Measurements from ENCODE around the gene NCKAP1. TPM values are rescaled to one million over a fixed set of nuclear protein-coding genes. Genes with fewer than 3 reads are reported as not detected.

The NCKAP1 gene
- total RNA-seq, 1 experiment from 2014 or later: 112 TPM

GRCh38 chr2:182952741-182953450, 85.4 kb downstream of the NCKAP1 start:
- no peaks in the 10 kb centered on the region for H3K4me1 Mint-ChIP-seq
- H4K20me1 ChIP-seq (ENCODE audit: control insufficient read depth, insufficient read depth, insufficient read length): no peaks in the 10 kb centered on the region
- no peak overlapping the region for H2BK120ac ChIP-seq (ENCODE audit: low read depth, low read length, poor library complexity, severe bottlenecking)
- no peak overlapping the region for H3K4ac ChIP-seq (ENCODE audit: low read depth, low read length)
- H2AFZ ChIP-seq (ENCODE audit: low read length): no peak overlapping the region
- no peak overlapping the region for H3T11ph ChIP-seq (ENCODE audit: low read length)
- TF ChIP-seq CTCF (conservative IDR thresholded peaks at IDR 0.05): no peak
- H4K91ac ChIP-seq (ENCODE audit: insufficient read length, low read depth, low read length): no peak overlapping the region
- no peak overlapping the region for H3K27ac Mint-ChIP-seq
- no peak overlapping the region for H3K9ac ChIP-seq (ENCODE audit: extremely low read depth, insufficient read length, low read length)
- H3K9me3 Mint-ChIP-seq: no peaks in the 10 kb centered on the region
- H3K27ac ChIP-seq (ENCODE audit: insufficient read length, low read depth, low read length): no peak overlapping the region
- H3K18ac ChIP-seq (ENCODE audit: insufficient read length, low read depth, low read length): no peak overlapping the region
- no peak overlapping the region for H2AK5ac ChIP-seq (ENCODE audit: insufficient read length, low read length)
- no peak overlapping the region for H4K5ac ChIP-seq (ENCODE audit: insufficient read length, low read depth, low read length)
- H2BK5ac ChIP-seq (ENCODE audit: insufficient read length, low read length): no peak overlapping the region
- no peaks in the 10 kb centered on the region for H3K79me2 ChIP-seq (ENCODE audit: insufficient read depth, low read length)
- H3K4me2 ChIP-seq (ENCODE audit: insufficient read depth, insufficient read length, low read length): no peak overlapping the region
- H2BK12ac ChIP-seq (ENCODE audit: insufficient read length, low read depth, low read length): no peak overlapping the region
- H3K23ac ChIP-seq (ENCODE audit: insufficient read length, low read depth, low read length): no peak overlapping the region
- H3K9me3 ChIP-seq (ENCODE audit: control insufficient read depth, low read depth, low read length): no peaks in the 10 kb centered on the region
- H3K4me1 ChIP-seq (ENCODE audit: insufficient read depth, low read length): no peaks in the 10 kb centered on the region
- H3K56ac ChIP-seq (ENCODE audit: insufficient read length, low read depth, low read length): no peak overlapping the region
- H3K79me1 ChIP-seq (ENCODE audit: insufficient read depth, low read depth, low read length, poor library complexity, severe bottlenecking): no peaks in the 10 kb centered on the region
- no peaks in the 10 kb centered on the region for H3K27me3 Mint-ChIP-seq (ENCODE audit: low read depth)
- no peak for DNase-seq
- peaks cover 9 to 43% (median 38%) of the 10 kb centered on the region in 3 experiments; a peak in 6 of 7 replicates for H3K36me3 Mint-ChIP-seq (ENCODE audit: insufficient read depth in 1 of 3, low read depth in 3 of 3)
- H2BK15ac ChIP-seq (ENCODE audit: low read depth, low read length): no peak overlapping the region
- no peaks in the 10 kb centered on the region for H3K27me3 ChIP-seq (ENCODE audit: insufficient read depth, low read length)
- no peaks in the 10 kb centered on the region for H3K23me2 ChIP-seq (ENCODE audit: insufficient read length, low read depth, low read length, poor library complexity, severe bottlenecking)
- WGBS (ENCODE audit: extremely low coverage, insufficient read length, low lambda C conversion rate): no CpG with 5 or more reads among the region's 6 CpGs
- H2BK20ac ChIP-seq (ENCODE audit: low read depth, low read length, poor library complexity, severe bottlenecking): no peak overlapping the region
- no peak overlapping the region for H3K14ac ChIP-seq (ENCODE audit: insufficient read depth, low read length)
- H4K8ac ChIP-seq (replicated peaks; ENCODE audit: insufficient read length, low read depth, low read length): no peak overlapping the region
- H3K4me3 Mint-ChIP-seq: no peak overlapping the region

Measured in H9 (cell line).